ENCODE measurements around the gene HSPA12B. TPM values are rescaled to one million over a fixed set of nuclear protein-coding genes. Genes with fewer than 3 reads are reported as not detected.

Gene HSPA12B
- total RNA-seq, 2 experiments from 2014 or later = not detected

DNA sequence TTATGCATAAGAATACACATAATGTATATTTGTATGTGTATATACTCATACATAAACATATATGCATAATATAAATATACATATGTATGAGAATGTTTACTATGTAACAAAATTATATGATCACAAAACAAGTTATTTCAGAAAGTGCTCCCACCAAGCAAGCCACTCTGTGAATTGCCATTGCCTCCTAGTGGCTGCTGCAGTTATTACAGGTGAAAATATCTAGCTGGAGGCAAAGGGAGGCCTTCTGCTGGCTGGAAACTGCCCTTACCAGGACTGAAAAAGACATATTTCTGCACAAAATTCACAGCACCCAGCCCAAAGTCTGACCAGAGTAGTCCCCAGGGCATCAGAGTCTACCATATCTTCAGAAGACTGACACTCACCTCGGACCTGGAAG, 36.3 kb upstream of the HSPA12B start:
- no peaks in the 10 kb centered on the region for H3K36me3 ChIP-seq (ENCODE audit: insufficient read depth, low read length)
- no peaks in the 10 kb centered on the region for H4K20me1 ChIP-seq (ENCODE audit: insufficient read depth, low read length)
- no peak overlapping the region for H2AFZ ChIP-seq (ENCODE audit: low read length)
- H3K4me2 ChIP-seq (ENCODE audit: low read length) = no peak overlapping the region
- no TSS peak for BruUV-seq (replicated peaks)
- H3K9me2 ChIP-seq (ENCODE audit: insufficient read depth, low read length) = no peaks in the 10 kb centered on the region
- no peaks in the 10 kb centered on the region for H3K4me1 ChIP-seq (ENCODE audit: insufficient read depth, low read length, poor library complexity, severe bottlenecking)
- no peak for DNase-seq (ENCODE audit: low spot score)
- ChIA-PET CTCF (ENCODE audit: unreplicated experiment) (no interaction called here), POLR2A (no interaction called here)
- intact Hi-C loops (cut with micrococcal nuclease; ENCODE audit: unreplicated experiment) = no loop called here
- no peak overlapping the region for H3K4me3 ChIP-seq (ENCODE audit: low read depth, low read length, poor library complexity, severe bottlenecking)
- H3K79me2 ChIP-seq (ENCODE audit: insufficient read depth, low read depth, low read length) = no peaks in the 10 kb centered on the region
- TF ChIP-seq, protein P1, sequence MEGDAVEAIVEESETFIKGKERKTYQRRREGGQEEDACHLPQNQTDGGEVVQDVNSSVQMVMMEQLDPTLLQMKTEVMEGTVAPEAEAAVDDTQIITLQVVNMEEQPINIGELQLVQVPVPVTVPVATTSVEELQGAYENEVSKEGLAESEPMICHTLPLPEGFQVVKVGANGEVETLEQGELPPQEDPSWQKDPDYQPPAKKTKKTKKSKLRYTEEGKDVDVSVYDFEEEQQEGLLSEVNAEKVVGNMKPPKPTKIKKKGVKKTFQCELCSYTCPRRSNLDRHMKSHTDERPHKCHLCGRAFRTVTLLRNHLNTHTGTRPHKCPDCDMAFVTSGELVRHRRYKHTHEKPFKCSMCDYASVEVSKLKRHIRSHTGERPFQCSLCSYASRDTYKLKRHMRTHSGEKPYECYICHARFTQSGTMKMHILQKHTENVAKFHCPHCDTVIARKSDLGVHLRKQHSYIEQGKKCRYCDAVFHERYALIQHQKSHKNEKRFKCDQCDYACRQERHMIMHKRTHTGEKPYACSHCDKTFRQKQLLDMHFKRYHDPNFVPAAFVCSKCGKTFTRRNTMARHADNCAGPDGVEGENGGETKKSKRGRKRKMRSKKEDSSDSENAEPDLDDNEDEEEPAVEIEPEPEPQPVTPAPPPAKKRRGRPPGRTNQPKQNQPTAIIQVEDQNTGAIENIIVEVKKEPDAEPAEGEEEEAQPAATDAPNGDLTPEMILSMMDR (conservative IDR thresholded peaks at IDR 0.05; ENCODE audit: low read length) = peak; percentile 72
- TF ChIP-seq EZH2phosphoT487 (IDR thresholded peaks at IDR 0.05; ENCODE audit: borderline replicate concordance, low read depth, low read length) = no peak
- no peak overlapping the region for H3K27ac ChIP-seq (ENCODE audit: low read depth, low read length, poor library complexity, severe bottlenecking)
- no peaks in the 10 kb centered on the region for H3K9me3 ChIP-seq (ENCODE audit: low read length)

GRCh38 chr20:3696745-3697587, 35.5 kb upstream of the HSPA12B start:
- no peak overlapping the region for H2AFZ ChIP-seq (ENCODE audit: low read length)
- ChIA-PET POLR2A (no interaction called here), CTCF (ENCODE audit: unreplicated experiment) (interaction anchor here (0.6 kb wide), 1 partner anchor 1526 kb away, joined by 5 read pairs; no protein-coding TSS in a partner anchor)
- H3K27ac ChIP-seq (ENCODE audit: low read depth, low read length, poor library complexity, severe bottlenecking) = no peak overlapping the region
- TF ChIP-seq EZH2phosphoT487 (IDR thresholded peaks at IDR 0.05; ENCODE audit: borderline replicate concordance, low read depth, low read length) = no peak
- TF ChIP-seq, protein P1 (conservative IDR thresholded peaks at IDR 0.05; ENCODE audit: low read length) = no peak
- H3K79me2 ChIP-seq (ENCODE audit: insufficient read depth, low read depth, low read length) = no peaks in the 10 kb centered on the region
- H3K4me3 ChIP-seq (ENCODE audit: low read depth, low read length, poor library complexity, severe bottlenecking) = no peak overlapping the region
- H3K36me3 ChIP-seq (ENCODE audit: insufficient read depth, low read length) = no peaks in the 10 kb centered on the region
- no peak overlapping the region for H3K4me2 ChIP-seq (ENCODE audit: low read length)
- no peak for DNase-seq (ENCODE audit: low spot score)
- H3K4me1 ChIP-seq (ENCODE audit: insufficient read depth, low read length, poor library complexity, severe bottlenecking) = no peaks in the 10 kb centered on the region
- intact Hi-C loops (cut with micrococcal nuclease; ENCODE audit: unreplicated experiment) = no loop called here
- no TSS peak for BruUV-seq (replicated peaks)
- H4K20me1 ChIP-seq (ENCODE audit: insufficient read depth, low read length) = no peaks in the 10 kb centered on the region
- H3K9me3 ChIP-seq (ENCODE audit: low read length) = no peaks in the 10 kb centered on the region
- no peaks in the 10 kb centered on the region for H3K9me2 ChIP-seq (ENCODE audit: insufficient read depth, low read length)

All from OCI-LY7 (cell line).